ENCODE measurements around the gene DNAJB2.
A peak's percentile ranks its signal among the peaks of the same experiment; 100 is the strongest.

Gene DNAJB2

GRCh38 chr2:219294356-219295351, 15.5 kb downstream of the DNAJB2 start:
- DNase-seq = peak; percentile 87
- H3K27ac Mint-ChIP-seq = peak overlapping the region; percentile 88
- H3K27me3 Mint-ChIP-seq = peaks cover 5 to 8% of the 10 kb centered on the region in 2 donors
- H3K4me1 Mint-ChIP-seq = peaks cover 14 to 17% of the 10 kb centered on the region in 2 donors
- ATAC-seq (replicated peaks) = peak; percentile 85 to 89
- peak overlapping the region; percentile 82 to 87 for H3K4me3 Mint-ChIP-seq
- no peaks in the 10 kb centered on the region for H3K9me3 Mint-ChIP-seq
- H3K36me3 Mint-ChIP-seq = no peaks in the 10 kb centered on the region

DNA sequence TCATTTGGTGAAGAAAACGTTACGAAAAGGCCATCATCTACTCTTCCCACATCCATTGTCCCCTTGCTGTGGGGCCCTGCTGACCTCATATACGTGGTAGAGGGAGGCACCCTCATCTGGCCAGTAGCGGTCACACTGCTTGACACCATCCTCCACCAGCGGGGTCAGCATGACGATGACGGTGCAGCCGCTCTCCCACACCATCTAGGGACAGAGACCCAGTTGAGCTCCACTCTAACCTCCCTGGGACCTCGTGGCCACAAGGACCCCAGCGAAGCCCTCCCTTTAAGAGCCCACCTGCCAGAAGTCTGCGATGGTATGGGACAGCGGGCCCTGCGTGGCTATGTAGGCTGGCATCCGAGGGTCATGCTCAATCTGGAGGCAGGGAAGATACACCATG, 17.0 kb downstream of the DNAJB2 start:
- no peak for ATAC-seq (replicated peaks)
- Mint-ChIP-seq H3K4me3 (no peak overlapping the region), H3K4me1 (peaks cover 14 to 17% of the 10 kb centered on the region in 2 donors), H3K36me3 (no peaks in the 10 kb centered on the region), H3K27ac (no peak overlapping the region), H3K27me3 (peaks cover 12 to 16% of the 10 kb centered on the region in 2 donors), H3K9me3 (no peaks in the 10 kb centered on the region)
- DNase-seq = no peak

GRCh38 chr2:219296631-219297391, 17.6 kb downstream of the DNAJB2 start:
- H3K27ac Mint-ChIP-seq = no peak overlapping the region
- H3K9me3 Mint-ChIP-seq = no peaks in the 10 kb centered on the region
- DNase-seq (no peak), ATAC-seq (replicated peaks) (no peak)
- peaks cover 14 to 17% of the 10 kb centered on the region in 2 donors for H3K4me1 Mint-ChIP-seq
- H3K4me3 Mint-ChIP-seq = no peak overlapping the region
- H3K27me3 Mint-ChIP-seq = peaks cover 19 to 22% of the 10 kb centered on the region in 2 donors
- no peaks in the 10 kb centered on the region for H3K36me3 Mint-ChIP-seq

- Mint-ChIP-seq H3K36me3 (no peaks in the 10 kb centered on the region), H3K4me3 (no peak overlapping the region), H3K27me3 (peaks cover 30 to 33% of the 10 kb centered on the region in 2 donors), H3K9me3 (no peaks in the 10 kb centered on the region), H3K27ac (no peak overlapping the region), H3K4me1 (peaks cover 14 to 17% of the 10 kb centered on the region in 2 donors)
- no peak for ATAC-seq (replicated peaks)
- no peak for DNase-seq
Observed at GRCh38 chr2:219297766-219298456, 18.7 kb downstream of the DNAJB2 start.

GRCh38 chr2:219298759-219299371, 19.7 kb downstream of the DNAJB2 start:
- Mint-ChIP-seq H3K27ac (no peak overlapping the region), H3K27me3 (peaks cover 37 to 40% of the 10 kb centered on the region in 2 donors), H3K4me1 (peaks cover 13 to 15% of the 10 kb centered on the region in 2 donors), H3K4me3 (no peak overlapping the region), H3K9me3 (no peaks in the 10 kb centered on the region), H3K36me3 (no peaks in the 10 kb centered on the region)
- DNase-seq = peak; percentile 79
- ATAC-seq (replicated peaks) = peak; percentile 66 to 68

- Mint-ChIP-seq H3K4me1 (peaks cover 8 to 10% of the 10 kb centered on the region in 2 donors), H3K27ac (no peak overlapping the region)
- no peak for ATAC-seq (replicated peaks)
Observed at GRCh38 chr2:219299372-219299760, 20.2 kb downstream of the DNAJB2 start.

DNA sequence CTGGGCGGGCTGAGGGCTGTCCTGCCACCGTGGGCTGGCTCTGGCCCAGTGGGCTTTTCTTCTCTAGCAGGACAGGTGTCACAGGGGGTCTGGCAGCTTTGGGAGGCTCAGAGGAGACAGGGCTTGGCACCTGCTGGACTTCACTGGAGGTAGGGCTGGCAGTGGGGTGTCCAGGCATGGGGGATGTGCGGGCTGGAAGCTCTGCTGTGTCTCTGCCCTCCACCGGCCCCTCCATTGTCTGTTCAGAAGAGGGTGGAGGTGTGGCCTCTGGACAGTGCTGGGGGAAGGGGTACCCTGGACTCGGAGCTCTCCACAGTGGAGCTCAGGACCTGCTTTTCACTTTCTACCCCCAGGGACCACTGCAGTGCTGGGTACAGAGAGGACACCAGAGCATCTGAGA, 20.9 kb downstream of the DNAJB2 start:
- no peak overlapping the region for H3K4me3 Mint-ChIP-seq
- no peaks in the 10 kb centered on the region for H3K36me3 Mint-ChIP-seq
- DNase-seq (no peak), ATAC-seq (replicated peaks) (no peak)
- peaks cover 45 to 47% of the 10 kb centered on the region in 2 donors for H3K27me3 Mint-ChIP-seq
- H3K27ac Mint-ChIP-seq = no peak overlapping the region
- peaks cover 6 to 7% of the 10 kb centered on the region in 2 donors for H3K4me1 Mint-ChIP-seq
- H3K9me3 Mint-ChIP-seq = no peaks in the 10 kb centered on the region

More at GRCh38 chr2:219299372-219299760, 20.2 kb downstream of the DNAJB2 start:
- Mint-ChIP-seq H3K4me3 (no peak overlapping the region), H3K36me3 (no peaks in the 10 kb centered on the region), H3K27me3 (peaks cover 39 to 40% of the 10 kb centered on the region in 2 donors), H3K9me3 (no peaks in the 10 kb centered on the region)
- no peak for DNase-seq

DNA sequence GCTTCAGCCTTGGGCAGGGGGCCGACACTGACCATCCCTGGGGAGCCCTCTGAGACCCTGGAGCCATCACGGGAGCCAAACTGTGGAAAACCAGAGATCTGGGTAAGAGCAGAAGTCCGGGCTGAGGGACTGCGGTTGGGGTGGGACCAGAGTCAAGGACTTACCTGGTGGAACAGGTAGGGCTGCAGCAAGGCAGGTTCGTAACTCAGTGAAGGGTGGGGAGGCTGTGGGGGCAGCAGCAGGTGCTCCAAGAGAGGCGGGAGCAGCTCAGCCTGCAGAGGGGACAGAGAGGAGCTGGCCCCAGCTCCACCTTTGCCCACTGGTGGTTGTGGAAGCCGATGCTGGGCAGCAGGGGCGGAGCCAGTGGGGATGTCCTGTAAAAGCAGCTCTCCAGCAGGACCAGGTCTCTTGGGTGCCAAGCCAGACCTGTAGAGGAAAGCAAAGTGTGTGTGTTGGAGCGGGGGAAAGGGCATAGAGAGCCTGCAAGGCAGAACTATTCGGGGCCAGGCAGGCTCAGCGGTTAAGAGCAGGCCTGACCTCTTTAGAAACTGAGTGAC, 23.3 kb downstream of the DNAJB2 start:
- H3K27me3 Mint-ChIP-seq = peaks cover 58 to 65% of the 10 kb centered on the region in 2 donors
- H3K4me1 Mint-ChIP-seq = peaks cover 0 to 4% of the 10 kb centered on the region in 2 donors
- H3K27ac Mint-ChIP-seq = no peak overlapping the region
- peaks cover 0 to 1% of the 10 kb centered on the region in 2 donors for H3K9me3 Mint-ChIP-seq
- no peak for DNase-seq
- H3K4me3 Mint-ChIP-seq = no peak overlapping the region
- no peak for ATAC-seq (replicated peaks)
- no peaks in the 10 kb centered on the region for H3K36me3 Mint-ChIP-seq

DNA sequence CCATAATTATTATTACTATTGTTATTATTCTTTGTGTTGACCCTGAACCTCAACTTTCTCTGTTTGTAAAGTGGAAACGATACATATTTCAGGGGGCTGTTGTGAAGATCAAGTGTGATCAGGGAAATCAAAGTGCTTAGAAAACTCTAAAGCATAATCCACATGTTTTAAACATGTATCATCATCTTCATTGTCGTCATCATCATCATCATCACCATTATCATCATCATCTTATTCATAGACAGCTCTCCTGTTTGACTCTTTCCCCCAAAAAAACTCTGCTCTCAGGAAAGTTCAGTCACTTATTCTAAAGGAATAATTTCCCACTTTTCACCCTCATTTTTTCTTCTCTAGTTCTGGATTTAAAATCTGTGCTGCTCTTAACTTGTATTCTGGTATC, 25.1 kb downstream of the DNAJB2 start:
- Mint-ChIP-seq H3K4me3 (no peak overlapping the region), H3K27ac (no peak overlapping the region), H3K36me3 (no peaks in the 10 kb centered on the region), H3K4me1 (no peaks in the 10 kb centered on the region), H3K9me3 (peaks cover 0 to 1% of the 10 kb centered on the region in 2 donors), H3K27me3 (peaks cover 63 to 75% of the 10 kb centered on the region in 2 donors)
- ATAC-seq (replicated peaks) (no peak), DNase-seq (no peak)

DNA sequence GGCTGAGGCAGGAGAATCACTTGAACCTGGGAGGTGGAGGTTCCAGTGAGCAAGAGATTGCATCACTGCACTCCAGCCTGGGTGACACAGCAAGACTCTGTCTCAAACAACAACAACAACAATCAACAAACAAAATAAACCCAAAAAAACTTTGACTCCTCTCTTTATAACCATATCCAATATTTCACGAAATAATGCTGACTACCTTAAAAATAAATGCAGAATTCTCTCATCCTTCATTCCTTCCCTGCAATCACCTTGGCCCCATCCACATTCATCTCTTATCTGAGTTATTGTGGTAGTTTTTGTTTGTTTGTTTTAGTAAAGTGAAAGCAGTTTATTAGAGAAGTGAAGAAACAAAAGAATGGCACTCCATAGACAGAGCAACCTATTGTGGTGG, 26.9 kb downstream of the DNAJB2 start:
- no peak overlapping the region for H3K4me3 Mint-ChIP-seq
- H3K27me3 Mint-ChIP-seq = peaks cover 67 to 79% of the 10 kb centered on the region in 2 donors
- no peak for DNase-seq
- no peaks in the 10 kb centered on the region for H3K36me3 Mint-ChIP-seq
- no peak for ATAC-seq (replicated peaks)
- H3K27ac Mint-ChIP-seq = no peak overlapping the region
- no peaks in the 10 kb centered on the region for H3K4me1 Mint-ChIP-seq
- H3K9me3 Mint-ChIP-seq = peaks cover 0 to 1% of the 10 kb centered on the region in 2 donors

GRCh38 chr2:219308142-219309101, 29.3 kb downstream of the DNAJB2 start:
- Mint-ChIP-seq H3K27me3 (peaks cover 52 to 65% of the 10 kb centered on the region in 2 donors), H3K4me1 (no peaks in the 10 kb centered on the region), H3K9me3 (peaks cover under 1 to 2% of the 10 kb centered on the region in 2 donors), H3K4me3 (no peak overlapping the region), H3K27ac (no peak overlapping the region), H3K36me3 (peaks cover 0 to under 1% of the 10 kb centered on the region in 2 donors)
- ATAC-seq (replicated peaks) = peak; percentile 74 to 76
- DNase-seq = peak; percentile 37

DNA sequence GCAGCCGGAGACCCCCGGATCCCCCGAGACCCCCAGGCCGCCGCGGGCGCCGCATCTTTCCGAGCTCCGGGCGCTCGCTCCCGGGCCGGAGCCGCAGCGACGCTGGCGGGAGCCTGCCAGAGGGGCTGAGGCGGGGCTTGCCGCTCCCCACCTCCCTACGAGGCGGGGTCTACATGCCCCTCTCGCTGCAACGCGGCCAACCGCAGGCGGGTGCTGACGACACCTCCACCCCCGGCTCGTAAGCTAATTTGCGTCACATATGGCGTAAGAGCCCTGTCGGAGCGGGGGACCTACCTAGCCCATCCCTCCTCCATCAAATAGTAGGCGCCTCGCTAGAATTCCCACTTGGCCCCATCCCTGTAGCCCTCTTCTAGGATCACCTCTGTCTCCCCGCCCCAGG, 30.1 kb downstream of the DNAJB2 start, which contains the start of gene PTPRN:
PTPRN (minus strand) TSS at position 124 of the 400 bp plus-strand sequence; CDS start at position 55, 69 bp downstream.
- H3K4me1 Mint-ChIP-seq = no peaks in the 10 kb centered on the region
- no peak within 1 kb of the TSS for H3K27ac Mint-ChIP-seq
- peaks cover 0 to 3% of the 10 kb centered on the region in 2 donors for H3K36me3 Mint-ChIP-seq
- H3K9me3 Mint-ChIP-seq = peaks cover 3 to 4% of the 10 kb centered on the region in 2 donors
- H3K27me3 Mint-ChIP-seq = peaks cover 52 to 62% of the 10 kb centered on the region in 2 donors
- no peak within 1 kb of the TSS for H3K4me3 Mint-ChIP-seq
- ATAC-seq (replicated peaks) (no peak), DNase-seq (no peak)

Data from stimulated activated naive B cell treated with anti-CD40 and anti-IgM and Interleukin-4, amounts not matched to agents 10 μg/mL and 1 μg/mL and 100 μg/mL, for 72 hours (primary cell).